Mesothelial cell of epicardium (in vitro differentiated cells): ENCODE results near the gene MYOM1. TPM values are rescaled to one million over a fixed set of nuclear protein-coding genes. Genes with fewer than 3 reads are reported as not detected.
A peak's percentile ranks its signal among the peaks of the same experiment; 100 is the strongest.
"Not testable (repeated sequence)": the region's sequence is repeated elsewhere in the genome, so short reads cannot be mapped to it uniquely, and the experiment has no call there.

Experiments used
- DNase-seq, 2 experiments: peaks; one replicate each; pipeline ENCODE4 v3.0.0; 2021; ENCODE audit warnings: low spot score in 2 of 2; ENCODE audit not compliant: unreplicated experiment in 2 of 2
- H3K27ac Mint-ChIP-seq: 2 replicates; pipeline ENCODE4 v1.8.0; 2021; ENCODE audit warnings: mixed read lengths
- H3K27me3 Mint-ChIP-seq: 2 replicates; pipeline ENCODE4 v1.8.0; 2021; ENCODE audit warnings: low read depth, mixed read lengths
- H3K36me3 Mint-ChIP-seq: 2 replicates; pipeline ENCODE4 v1.8.0; 2021; ENCODE audit warnings: mixed read lengths
- H3K4me1 Mint-ChIP-seq: 2 replicates; pipeline ENCODE4 v1.8.0; 2021; ENCODE audit warnings: mixed read lengths
- H3K4me3 Mint-ChIP-seq: 2 replicates; pipeline ENCODE4 v1.8.0; 2021; ENCODE audit warnings: mild to moderate bottlenecking, moderate library complexity, mixed read lengths
- H3K9me3 Mint-ChIP-seq: 2 replicates; pipeline ENCODE4 v1.8.0; 2021; ENCODE audit warnings: mixed read lengths
- total RNA-seq: library from RNA; stranded (reverse); gene quantifications from 3 replicates; pipeline ENCODE4 v1.2.1, GENCODE V29; 2021
- TF ChIP-seq, protein P1 (sequence below): fragments of 200-600 bp; sonication (generic); IDR thresholded peaks from one replicate; pipeline ENCODE4 v1.5.0; 2021; ENCODE audit warnings: antibody characterized with exemption; ENCODE audit not compliant: unreplicated experiment

MYOM1 gene
- total RNA-seq, 1 donor from 2014 or later = 2.8 TPM

DNA sequence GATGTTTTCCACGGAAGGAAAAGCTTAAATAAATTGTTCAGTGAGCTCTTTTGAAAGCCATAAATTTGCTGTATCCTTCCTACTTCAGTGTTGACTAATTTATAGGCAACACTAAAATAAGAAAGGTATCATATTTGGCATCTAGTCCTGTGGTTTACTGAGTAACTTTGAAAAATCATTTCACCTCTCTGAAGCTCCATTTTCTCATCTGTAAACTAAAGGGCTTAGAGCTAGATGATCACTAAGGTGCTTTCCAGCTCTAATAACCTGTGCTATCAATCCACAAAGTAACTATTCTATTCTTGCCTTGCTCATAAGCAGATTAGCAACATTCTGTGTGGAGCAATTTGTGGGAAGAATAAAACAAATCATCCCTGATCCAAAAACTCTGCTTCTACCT is 3.6 kb upstream of the MYOM1 start:
- TF ChIP-seq, protein P1, sequence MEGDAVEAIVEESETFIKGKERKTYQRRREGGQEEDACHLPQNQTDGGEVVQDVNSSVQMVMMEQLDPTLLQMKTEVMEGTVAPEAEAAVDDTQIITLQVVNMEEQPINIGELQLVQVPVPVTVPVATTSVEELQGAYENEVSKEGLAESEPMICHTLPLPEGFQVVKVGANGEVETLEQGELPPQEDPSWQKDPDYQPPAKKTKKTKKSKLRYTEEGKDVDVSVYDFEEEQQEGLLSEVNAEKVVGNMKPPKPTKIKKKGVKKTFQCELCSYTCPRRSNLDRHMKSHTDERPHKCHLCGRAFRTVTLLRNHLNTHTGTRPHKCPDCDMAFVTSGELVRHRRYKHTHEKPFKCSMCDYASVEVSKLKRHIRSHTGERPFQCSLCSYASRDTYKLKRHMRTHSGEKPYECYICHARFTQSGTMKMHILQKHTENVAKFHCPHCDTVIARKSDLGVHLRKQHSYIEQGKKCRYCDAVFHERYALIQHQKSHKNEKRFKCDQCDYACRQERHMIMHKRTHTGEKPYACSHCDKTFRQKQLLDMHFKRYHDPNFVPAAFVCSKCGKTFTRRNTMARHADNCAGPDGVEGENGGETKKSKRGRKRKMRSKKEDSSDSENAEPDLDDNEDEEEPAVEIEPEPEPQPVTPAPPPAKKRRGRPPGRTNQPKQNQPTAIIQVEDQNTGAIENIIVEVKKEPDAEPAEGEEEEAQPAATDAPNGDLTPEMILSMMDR = no peak
- no peaks in the 10 kb centered on the region for H3K9me3 Mint-ChIP-seq
- H3K36me3 Mint-ChIP-seq = no peaks in the 10 kb centered on the region
- no peak overlapping the region for H3K27ac Mint-ChIP-seq
- no peak for DNase-seq
- H3K4me3 Mint-ChIP-seq = no peak overlapping the region
- peaks cover 26% of the 10 kb centered on the region for H3K4me1 Mint-ChIP-seq
- no peaks in the 10 kb centered on the region for H3K27me3 Mint-ChIP-seq

- Mint-ChIP-seq H3K27me3 (no peaks in the 10 kb centered on the region), H3K27ac (no peak overlapping the region), H3K9me3 (peaks cover 4% of the 10 kb centered on the region), H3K4me1 (peaks cover 33% of the 10 kb centered on the region), H3K36me3 (no peaks in the 10 kb centered on the region), H3K4me3 (no peak overlapping the region)
- DNase-seq = no peak
- TF ChIP-seq, protein P1 = no peak
Measured at GRCh38 chr18:3221496-3221895, 1.7 kb upstream of the MYOM1 start.

- H3K9me3 Mint-ChIP-seq, H3K27me3 Mint-ChIP-seq, DNase-seq, H3K27ac Mint-ChIP-seq, H3K4me3 Mint-ChIP-seq, H3K36me3 Mint-ChIP-seq: not testable (repeated sequence)
- H3K4me1 Mint-ChIP-seq = peaks cover 31% of the 10 kb centered on the region
Measured at GRCh38 chr18:3220868-3221267, 1.1 kb upstream of the MYOM1 start.

GRCh38 chr18:3219241-3219630 is 532 bp downstream of the MYOM1 start:
- no peaks in the 10 kb centered on the region for H3K27me3 Mint-ChIP-seq
- DNase-seq = no peak
- TF ChIP-seq, protein P1 = no peak
- peak overlapping the region; percentile 9 for H3K27ac Mint-ChIP-seq
- no peak overlapping the region for H3K4me3 Mint-ChIP-seq
- peaks cover 9% of the 10 kb centered on the region for H3K9me3 Mint-ChIP-seq
- peaks cover 29% of the 10 kb centered on the region for H3K4me1 Mint-ChIP-seq
- no peaks in the 10 kb centered on the region for H3K36me3 Mint-ChIP-seq

- Mint-ChIP-seq H3K4me3 (no peak overlapping the region), H3K27ac (no peak overlapping the region), H3K27me3 (no peaks in the 10 kb centered on the region), H3K4me1 (peaks cover 30% of the 10 kb centered on the region), H3K9me3 (peaks cover 9% of the 10 kb centered on the region), H3K36me3 (no peaks in the 10 kb centered on the region)
- DNase-seq = no peak
- TF ChIP-seq, protein P1 = no peak
Measured at GRCh38 chr18:3218819-3219218, 949 bp downstream of the MYOM1 start.

DNA sequence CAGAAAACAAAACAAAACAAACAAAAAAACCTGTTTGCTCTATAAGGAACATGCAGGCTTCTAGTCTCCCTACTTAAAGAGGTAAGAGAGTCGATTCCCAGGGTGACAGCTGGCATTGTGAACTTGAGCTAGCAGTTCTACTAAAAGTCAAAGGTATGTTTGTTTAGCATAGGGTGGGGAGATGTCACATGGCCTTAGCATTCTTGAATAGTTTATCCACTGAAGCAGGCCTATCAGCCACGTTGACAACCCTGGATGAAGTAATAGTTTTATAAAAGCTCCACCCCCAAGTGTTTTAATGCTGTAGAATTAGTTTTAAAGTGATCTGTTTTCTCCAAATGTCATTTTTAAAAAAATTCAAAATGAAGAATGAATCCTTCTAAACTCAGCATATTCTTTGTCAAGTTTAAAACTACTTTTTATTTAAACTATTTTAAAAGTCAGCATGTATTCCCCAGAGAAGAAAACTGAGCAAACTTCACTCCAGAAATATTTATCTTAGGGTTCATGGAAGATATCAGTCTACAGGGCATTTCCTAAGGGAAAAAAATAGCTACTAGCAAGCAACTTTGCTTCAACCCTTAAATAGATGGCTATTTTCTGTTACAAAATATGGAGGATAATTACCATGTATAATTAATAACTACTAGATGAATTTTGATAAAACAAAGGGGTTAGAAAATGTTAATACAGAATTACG is 1.7 kb downstream of the MYOM1 start:
- peaks cover 33% of the 10 kb centered on the region for H3K4me1 Mint-ChIP-seq
- TF ChIP-seq, protein P1 = no peak
- no peak overlapping the region for H3K4me3 Mint-ChIP-seq
- H3K27me3 Mint-ChIP-seq = no peaks in the 10 kb centered on the region
- H3K36me3 Mint-ChIP-seq = no peaks in the 10 kb centered on the region
- H3K27ac Mint-ChIP-seq = peak overlapping the region; percentile 32
- no peak for DNase-seq
- H3K9me3 Mint-ChIP-seq = peaks cover 9% of the 10 kb centered on the region
